Measurements from ENCODE around the gene TGIF2LX.
"Not testable (repeated sequence)": the region's sequence is repeated elsewhere in the genome, so short reads cannot be mapped to it uniquely, and the experiment has no call there.

The TGIF2LX gene

DNA sequence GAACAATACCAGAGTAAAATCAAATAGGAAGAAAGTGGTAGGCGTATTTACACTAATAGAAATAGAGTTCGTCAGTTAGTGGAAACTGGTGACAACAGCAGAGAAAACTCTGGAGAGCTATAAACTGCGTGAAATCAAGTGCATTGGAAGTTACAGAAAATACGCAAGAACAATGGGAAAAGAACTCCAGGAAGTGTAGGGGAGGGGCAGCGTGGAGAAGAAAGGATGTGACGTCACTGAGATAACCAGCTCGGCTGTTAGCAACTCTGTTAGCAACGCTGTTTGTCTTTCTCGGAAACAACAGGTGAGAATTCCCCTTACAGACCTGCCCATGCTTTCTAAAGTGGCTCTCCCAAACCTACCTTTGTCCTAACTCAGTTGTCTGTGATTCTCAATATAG, at the start of gene TGIF2LX:
TGIF2LX (plus strand) TSS at position 244 of the 400 bp plus-strand sequence. CDS start 178 bp downstream, outside the sequence.
- not testable (repeated sequence) for H3K4me3 Mint-ChIP-seq; H3K27me3 Mint-ChIP-seq; H3K36me3 Mint-ChIP-seq; H3K9me3 Mint-ChIP-seq (ENCODE audit: low read depth); H3K4me1 Mint-ChIP-seq (ENCODE audit: low read depth); H3K27ac Mint-ChIP-seq

DNA sequence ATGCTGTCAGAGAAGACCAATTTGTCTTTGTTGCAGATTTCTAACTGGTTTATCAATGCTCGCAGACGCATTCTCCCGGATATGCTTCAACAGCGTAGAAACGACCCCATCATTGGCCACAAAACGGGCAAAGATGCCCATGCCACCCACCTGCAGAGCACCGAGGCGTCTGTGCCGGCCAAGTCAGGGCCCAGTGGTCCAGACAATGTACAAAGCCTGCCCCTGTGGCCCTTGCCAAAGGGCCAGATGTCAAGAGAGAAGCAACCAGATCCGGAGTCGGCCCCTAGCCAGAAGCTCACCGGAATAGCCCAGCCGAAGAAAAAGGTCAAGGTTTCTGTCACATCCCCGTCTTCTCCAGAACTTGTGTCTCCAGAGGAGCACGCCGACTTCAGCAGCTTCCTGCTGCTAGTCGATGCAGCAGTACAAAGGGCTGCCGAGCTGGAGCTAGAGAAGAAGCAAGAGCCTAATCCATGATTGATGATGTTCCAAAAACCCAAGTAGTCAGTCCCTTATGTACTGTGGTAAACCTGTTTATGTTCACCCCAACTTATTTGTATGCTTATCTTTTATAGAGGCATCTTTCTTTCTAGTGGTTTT, 728 bp downstream of the TGIF2LX start:
- not testable (repeated sequence) for H3K27ac Mint-ChIP-seq; H3K9me3 Mint-ChIP-seq (ENCODE audit: low read depth); H3K36me3 Mint-ChIP-seq; H3K27me3 Mint-ChIP-seq; H3K4me3 Mint-ChIP-seq; H3K4me1 Mint-ChIP-seq (ENCODE audit: low read depth)

GRCh38 chrX:89943077-89943476, 21.4 kb downstream of the TGIF2LX start:
- not testable (repeated sequence) for H3K4me3 Mint-ChIP-seq; H3K27ac Mint-ChIP-seq; H3K4me1 Mint-ChIP-seq (ENCODE audit: low read depth); H3K9me3 Mint-ChIP-seq (ENCODE audit: low read depth); H3K27me3 Mint-ChIP-seq; H3K36me3 Mint-ChIP-seq

DNA sequence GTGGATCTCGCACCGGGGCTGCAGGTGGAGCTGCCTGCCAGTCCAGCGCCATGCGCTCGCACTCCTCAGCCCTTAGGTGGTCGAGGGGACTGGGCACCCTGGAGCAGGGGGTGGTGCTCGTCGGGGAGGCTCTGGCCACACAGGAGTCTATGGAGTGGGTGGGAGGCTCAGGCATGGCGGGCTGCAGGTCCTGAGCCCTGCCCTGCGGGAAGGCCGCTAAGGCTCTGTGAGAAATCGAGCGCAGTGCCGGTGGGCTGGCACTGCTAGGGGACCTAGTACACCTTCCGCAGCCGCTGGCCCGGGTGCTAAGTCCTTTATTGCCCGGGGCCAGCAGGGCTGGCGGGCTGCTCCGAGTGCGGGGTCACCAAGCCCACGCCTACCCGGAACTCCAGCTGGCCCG, 43.9 kb downstream of the TGIF2LX start:
- H3K9me3 Mint-ChIP-seq (ENCODE audit: low read depth); H3K27ac Mint-ChIP-seq; H3K27me3 Mint-ChIP-seq; H3K4me3 Mint-ChIP-seq; H3K4me1 Mint-ChIP-seq (ENCODE audit: low read depth); H3K36me3 Mint-ChIP-seq: not testable (repeated sequence)
